Embryonic facial prominence (tissue), 1 donor: Measurements from ENCODE around the gene VSNL1.

Experiments
- DNase-seq: peaks from one replicate; pipeline ENCODE4 v3.0.0-alpha.2; 2016; ENCODE audit errors: extremely low spot score

Gene VSNL1

GRCh38 chr2:17581831-17582230 lies 41.3 kb downstream of the VSNL1 start:
- DNase-seq, result no peak

DNA sequence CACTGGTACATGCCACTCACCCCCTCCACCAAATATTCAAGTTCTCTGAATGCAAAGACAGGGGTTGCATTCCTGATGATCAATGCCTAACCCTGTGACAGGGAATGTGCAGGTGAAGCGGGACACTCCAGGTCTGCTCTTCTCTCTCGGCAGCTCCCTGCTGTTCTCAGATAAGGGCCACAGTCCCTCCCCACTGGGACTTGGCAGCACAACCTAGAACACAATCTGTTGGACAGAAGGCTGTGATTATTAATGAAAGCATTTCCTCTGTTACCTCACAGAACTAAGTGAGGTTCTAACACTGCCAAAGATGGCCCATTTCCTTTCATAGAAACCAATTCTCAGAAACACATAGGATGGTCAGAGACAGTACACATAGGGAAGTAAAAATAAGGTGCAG lies 42.7 kb downstream of the VSNL1 start:
- no peak for DNase-seq

- DNase-seq, result no peak
These were observed 43.1 kb downstream of the VSNL1 start for GRCh38 chr2:17583646-17584045.

DNA sequence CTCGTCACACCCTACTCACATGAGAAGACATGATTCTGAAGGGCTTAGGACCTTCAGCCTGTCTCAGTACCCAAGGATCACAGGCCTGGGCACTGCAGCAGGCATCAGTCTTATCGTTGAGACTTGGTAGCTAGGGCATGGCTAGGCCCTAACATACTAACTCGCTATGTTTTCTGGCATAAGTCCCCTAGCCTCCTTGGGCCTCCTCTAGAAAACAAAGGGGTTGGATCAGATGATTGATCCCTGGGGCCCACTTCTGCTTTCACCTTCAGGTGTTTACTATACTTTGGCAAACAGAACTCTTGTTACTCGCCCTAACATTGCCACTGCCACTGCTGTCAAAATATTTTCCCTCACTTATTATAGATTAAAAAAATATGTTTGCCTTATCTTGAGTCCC lies 44.2 kb downstream of the VSNL1 start:
- no peak for DNase-seq

- DNase-seq, result no peak
These were observed 47.0 kb downstream of the VSNL1 start for GRCh38 chr2:17587469-17587868.

GRCh38 chr2:17588031-17588430 lies 47.5 kb downstream of the VSNL1 start:
- no peak for DNase-seq

DNA sequence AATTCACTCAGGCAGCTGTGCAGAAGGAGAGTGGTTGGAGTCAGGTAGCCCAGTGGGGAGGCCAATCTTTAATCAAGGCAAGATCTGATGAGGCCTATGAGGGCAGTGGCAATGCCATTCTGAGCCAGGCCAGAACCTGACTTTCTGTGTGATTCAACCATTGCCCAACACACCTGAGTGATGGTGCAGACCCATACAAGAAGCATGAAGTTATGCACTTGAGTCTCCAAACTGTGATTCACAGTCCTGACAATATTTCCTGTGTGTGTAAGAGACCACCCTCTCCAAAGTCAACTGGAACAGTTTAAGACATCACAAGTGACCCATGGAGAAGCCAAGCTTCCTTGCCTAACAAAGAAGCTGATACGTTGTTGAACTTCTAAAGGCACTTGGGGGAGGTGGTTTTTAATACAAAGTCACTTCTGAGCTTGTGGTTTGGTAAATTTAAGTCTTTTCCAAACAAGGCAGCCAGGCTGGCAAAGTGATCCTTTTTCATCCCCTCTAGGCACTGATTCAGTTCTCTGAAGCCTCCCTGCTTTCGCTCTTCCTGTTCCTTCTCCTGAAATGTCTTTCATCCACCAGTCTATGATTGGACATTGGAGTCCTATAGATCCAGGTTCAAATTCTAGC lies 49.0 kb downstream of the VSNL1 start:
- DNase-seq, result no peak

- DNase-seq, result no peak
These were observed 49.9 kb downstream of the VSNL1 start for GRCh38 chr2:17590342-17590911.

GRCh38 chr2:17591846-17592245 lies 51.4 kb downstream of the VSNL1 start:
- DNase-seq, result no peak

DNA sequence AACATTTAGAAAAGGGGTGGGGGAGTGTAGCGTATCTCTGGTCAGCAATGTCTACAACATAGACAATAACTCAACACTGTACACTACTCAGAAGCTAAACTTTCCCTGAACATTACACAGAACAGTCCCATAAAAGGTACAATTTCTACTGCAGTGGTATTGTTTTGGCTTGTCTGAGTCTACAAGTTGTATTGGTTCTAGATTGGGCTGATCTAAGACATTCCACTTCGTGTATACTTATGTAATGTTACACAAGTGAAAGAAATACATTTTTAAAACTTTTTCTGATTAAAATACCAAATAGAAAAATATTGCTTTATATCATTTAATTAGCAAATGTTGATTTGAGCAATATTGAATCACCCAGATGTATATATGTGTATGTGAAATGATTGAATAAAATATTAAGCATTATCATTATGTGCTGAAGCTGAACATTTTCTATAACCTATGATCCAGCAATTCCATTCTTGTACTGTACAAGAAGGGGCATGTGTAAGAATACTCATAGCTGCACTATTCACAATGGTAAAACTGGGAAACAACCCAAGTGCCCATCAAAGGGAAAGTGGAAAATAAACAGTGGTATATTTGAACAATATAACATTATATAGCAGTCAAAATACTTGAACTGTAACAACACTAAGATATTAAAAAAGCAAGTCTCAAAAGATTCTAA lies 52.4 kb downstream of the VSNL1 start:
- no peak for DNase-seq

DNA sequence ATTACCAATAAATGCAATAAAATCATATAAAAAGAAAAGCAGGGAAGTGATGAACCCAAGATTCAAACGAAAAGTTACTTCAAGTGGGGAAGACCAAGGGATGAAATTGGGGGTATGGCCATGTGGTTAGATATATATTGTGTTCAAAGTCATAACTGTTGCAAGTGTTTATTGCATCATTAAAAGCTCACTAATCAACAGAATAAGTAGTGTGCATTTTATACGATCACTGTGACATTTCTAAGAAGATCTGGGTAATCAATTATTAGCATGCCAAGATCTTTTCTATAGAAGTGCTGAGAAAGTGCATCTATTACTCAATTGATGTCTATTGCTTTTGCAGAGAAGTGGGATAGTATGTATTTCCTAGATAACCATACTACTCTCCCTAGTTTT lies 52.9 kb downstream of the VSNL1 start:
- DNase-seq, result no peak

DNA sequence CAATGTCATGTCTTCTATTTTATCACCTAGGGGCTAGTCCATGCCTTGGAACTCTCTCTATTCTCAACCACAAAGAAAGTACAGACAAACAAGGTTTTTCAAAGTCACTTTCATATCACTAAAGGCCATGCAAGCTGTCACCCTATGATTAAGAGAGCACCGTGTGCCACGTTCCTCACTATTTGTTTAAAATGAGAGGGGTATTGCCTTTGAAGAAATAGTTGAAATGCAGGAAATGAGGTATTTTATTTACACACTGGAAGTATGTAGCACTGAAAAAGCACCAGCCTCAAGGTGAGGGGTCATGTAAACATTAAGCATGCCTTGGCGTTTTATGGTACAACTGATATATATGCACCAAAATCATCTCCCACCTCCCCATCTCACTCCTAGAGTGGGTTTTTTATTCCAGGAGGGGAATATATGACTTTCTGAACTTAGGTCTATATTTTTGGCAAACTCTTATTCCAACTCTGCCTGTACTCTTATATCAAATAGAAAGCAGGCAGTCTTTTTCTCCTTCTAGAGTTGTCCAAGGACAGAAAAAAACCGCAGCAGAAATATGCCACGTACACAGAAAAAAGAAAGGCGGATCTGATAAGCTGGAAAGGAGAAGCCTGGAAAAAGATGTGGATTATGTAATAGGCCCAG lies 53.5 kb downstream of the VSNL1 start:
- DNase-seq, result no peak

DNA sequence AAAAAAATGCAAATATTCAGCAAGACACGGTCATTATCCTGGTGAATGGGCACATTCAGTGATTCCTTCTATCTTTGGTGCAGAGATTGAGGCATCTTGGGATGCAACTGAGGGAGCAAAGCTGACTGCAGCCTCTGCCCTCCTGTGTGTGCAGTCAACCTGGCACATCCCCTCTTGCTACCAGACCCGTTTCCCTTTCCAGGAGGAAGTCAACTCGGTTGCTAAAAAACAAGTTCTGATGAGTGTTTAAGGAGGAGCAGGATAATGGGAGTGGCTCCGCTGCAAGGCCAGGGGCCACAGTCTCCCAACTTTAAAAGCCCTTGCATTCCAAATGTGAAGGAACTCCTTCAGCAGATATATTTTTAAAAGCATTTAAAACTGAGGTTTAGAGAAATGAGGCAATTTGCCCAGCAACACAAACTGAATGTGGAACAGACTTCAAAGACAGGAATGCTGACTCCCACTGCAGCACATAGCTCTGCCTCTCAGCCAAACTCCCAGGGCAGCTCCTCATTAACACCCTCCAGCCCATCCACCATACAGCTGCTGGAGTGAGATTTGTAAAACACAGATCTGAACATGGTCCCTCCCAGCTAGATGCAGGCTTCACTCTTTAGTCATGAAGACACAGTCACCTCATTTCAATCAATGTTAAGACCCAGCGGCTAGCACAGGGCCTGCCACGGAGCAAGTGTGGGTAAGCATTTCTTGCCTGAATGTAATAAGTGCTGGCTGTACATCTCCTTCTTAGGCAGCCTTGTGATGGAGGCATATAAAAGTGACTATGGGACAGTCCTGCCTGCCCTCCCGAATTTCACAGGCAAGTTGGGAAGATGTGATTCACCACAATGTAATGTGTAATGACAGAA lies 54.3 kb downstream of the VSNL1 start:
- no peak for DNase-seq

DNA sequence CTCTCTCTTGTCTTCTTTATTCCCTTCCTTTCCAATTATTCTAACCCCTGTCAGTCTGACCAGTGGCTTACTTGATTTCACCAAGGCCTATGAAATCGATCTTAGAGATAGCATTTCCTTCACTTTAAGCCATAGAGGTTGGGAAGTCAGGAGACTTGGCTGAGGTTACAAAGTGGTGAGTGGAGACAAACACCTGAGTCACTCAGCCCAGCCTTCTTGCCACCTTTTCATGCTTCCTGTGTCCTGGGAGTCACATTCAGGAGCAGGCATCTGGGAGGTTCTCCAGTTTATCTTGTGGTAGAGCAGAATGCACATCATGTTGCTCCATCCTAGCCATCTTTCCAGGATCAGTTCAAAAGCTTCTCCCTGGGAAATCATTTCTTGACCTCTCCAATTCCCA lies 59.1 kb downstream of the VSNL1 start:
- DNase-seq, result no peak

GRCh38 chr2:17600556-17601204 lies 60.2 kb downstream of the VSNL1 start:
- no peak for DNase-seq

GRCh38 chr2:17604050-17604449 lies 63.6 kb downstream of the VSNL1 start:
- DNase-seq, result no peak

- no peak for DNase-seq
These were observed 65.2 kb downstream of the VSNL1 start for GRCh38 chr2:17605696-17606095.

DNA sequence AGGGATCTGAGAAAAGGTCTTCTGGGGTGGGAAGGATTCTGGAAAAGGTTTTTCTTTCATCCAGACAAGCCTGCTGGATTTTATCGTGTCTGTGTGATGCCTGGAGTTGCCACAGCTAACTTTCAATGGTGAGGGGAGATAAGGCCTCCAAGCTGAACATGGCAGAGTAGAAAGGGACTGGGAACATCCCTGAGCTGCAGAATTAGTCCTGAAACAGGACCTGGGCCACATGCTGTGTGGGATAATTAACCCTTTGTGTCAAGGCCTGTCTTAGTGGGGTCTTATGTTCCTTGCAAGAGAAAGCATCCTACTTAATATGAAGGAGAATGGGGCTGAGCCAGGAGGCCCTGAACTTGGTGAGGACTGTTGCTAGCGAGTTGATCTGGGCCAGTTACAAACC lies 66.4 kb downstream of the VSNL1 start:
- DNase-seq, result no peak

- DNase-seq, result no peak
These were observed 66.9 kb downstream of the VSNL1 start for GRCh38 chr2:17607379-17607778.

DNA sequence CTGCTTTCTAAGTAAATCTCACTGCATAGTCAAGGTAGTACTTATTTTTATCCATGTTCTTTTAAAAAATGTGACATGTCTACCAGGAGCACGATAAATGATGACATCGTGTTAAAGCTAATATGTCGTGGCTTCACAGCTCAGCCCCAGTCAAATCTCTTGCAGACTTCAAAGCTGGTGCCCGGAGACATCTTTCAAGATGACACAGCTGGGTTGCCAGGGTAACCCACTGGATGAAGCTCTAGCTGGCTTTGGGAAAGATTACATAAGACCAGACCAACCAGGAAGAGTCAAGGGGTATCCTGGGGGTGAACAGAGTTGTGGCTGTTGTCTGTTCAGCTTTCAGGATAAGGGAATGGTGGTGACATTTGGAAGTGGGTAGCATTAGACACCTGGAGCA lies 67.8 kb downstream of the VSNL1 start:
- DNase-seq, result no peak

GRCh38 chr2:17610521-17610920 lies 70.0 kb downstream of the VSNL1 start:
- DNase-seq, result no peak

- no peak for DNase-seq
These were observed 70.5 kb downstream of the VSNL1 start for GRCh38 chr2:17611036-17611435.
